ENCODE measurements around the gene EPB41L2. TPM values are rescaled to one million over a fixed set of nuclear protein-coding genes. Genes with fewer than 3 reads are reported as not detected.
"Not testable (repeated sequence)": the region's sequence is repeated elsewhere in the genome, so short reads cannot be mapped to it uniquely, and the experiment has no call there.

EPB41L2 gene
- total RNA-seq, 3 donors from 2014 or later (not counting 1 experiment from before 2014, with no cell fraction given) = 6.8 to 11.4 (median 11.0) TPM

DNA sequence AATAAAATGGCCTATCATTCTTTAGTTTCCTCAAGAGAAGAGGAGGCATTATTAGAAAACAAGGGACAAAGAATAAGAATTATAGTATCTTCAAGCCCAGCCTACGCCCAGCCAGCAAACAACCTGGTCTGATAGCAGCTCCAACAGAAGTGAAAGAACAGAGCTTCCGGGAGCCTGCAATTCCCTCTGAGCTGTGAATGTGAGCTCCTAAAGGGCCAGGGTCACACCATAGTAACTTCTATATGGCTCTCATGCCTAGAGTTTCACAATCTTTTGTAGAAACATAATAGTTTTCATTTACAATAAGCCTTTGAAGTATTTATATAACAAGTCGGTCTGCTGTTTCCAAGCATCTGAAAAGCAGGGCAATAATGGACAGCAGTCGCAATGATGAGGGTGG, 119.3 kb downstream of the EPB41L2 start:
- intact Hi-C loops (cut with micrococcal nuclease) = no loop called here
- Histone ChIP-seq H3K36me3 (ENCODE audit: control insufficient read depth, insufficient read depth, low read length) (no peaks in the 10 kb centered on the region), H3K27ac (ENCODE audit: low read length) (no peak overlapping the region), H3K4me1 (ENCODE audit: control insufficient read depth, insufficient read depth, low read length) (no peaks in the 10 kb centered on the region), H3K27me3 (ENCODE audit: control insufficient read depth, insufficient read depth, low read length) (no peaks in the 10 kb centered on the region), H3K9me3 (ENCODE audit: control insufficient read depth, insufficient read depth, low read length) (no peaks in the 10 kb centered on the region), H3K4me3 (ENCODE audit: low read length) (no peak overlapping the region)
- Mint-ChIP-seq H3K27ac (no peak overlapping the region), H3K27me3 (ENCODE audit: low read depth in 2 of 2) (no peaks in the 10 kb centered on the region), H3K9me3 (no peaks in the 10 kb centered on the region), H3K36me3 (no peaks in the 10 kb centered on the region), H3K4me3 (no peak overlapping the region), H3K4me1 (no peaks in the 10 kb centered on the region)
- TF ChIP-seq, protein P1, sequence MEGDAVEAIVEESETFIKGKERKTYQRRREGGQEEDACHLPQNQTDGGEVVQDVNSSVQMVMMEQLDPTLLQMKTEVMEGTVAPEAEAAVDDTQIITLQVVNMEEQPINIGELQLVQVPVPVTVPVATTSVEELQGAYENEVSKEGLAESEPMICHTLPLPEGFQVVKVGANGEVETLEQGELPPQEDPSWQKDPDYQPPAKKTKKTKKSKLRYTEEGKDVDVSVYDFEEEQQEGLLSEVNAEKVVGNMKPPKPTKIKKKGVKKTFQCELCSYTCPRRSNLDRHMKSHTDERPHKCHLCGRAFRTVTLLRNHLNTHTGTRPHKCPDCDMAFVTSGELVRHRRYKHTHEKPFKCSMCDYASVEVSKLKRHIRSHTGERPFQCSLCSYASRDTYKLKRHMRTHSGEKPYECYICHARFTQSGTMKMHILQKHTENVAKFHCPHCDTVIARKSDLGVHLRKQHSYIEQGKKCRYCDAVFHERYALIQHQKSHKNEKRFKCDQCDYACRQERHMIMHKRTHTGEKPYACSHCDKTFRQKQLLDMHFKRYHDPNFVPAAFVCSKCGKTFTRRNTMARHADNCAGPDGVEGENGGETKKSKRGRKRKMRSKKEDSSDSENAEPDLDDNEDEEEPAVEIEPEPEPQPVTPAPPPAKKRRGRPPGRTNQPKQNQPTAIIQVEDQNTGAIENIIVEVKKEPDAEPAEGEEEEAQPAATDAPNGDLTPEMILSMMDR (IDR thresholded peaks at IDR 0.05) = no peak
- no peak for DNase-seq
- no peak for ATAC-seq
- WGBS (ENCODE audit: insufficient coverage) = 98% methylated on average over 2 of the region's 4 CpGs

DNA sequence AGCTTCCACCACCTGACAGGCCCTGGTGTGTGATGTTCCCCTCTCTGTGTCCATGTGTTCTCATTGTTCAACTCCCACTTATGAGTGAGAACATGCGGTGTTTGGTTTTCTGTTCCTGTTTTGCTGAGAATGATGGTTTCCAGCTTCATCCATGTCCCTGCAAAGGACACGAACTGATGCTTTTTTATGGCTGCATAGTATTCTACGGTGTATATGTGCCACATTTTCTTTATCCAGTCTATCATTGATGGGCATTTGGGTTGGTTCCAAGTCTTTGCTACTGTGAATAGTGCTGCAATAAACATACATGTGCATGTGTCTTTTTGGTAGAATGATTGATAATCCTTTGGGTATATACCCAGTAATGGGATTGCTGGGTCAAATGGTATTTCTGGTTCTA, 120.3 kb downstream of the EPB41L2 start:
- intact Hi-C loops (cut with micrococcal nuclease); H3K27ac ChIP-seq (ENCODE audit: low read length); H3K36me3 Mint-ChIP-seq; DNase-seq; H3K27ac Mint-ChIP-seq; H3K27me3 Mint-ChIP-seq (ENCODE audit: low read depth in 2 of 2); H3K27me3 ChIP-seq (ENCODE audit: control insufficient read depth, insufficient read depth, low read length); ATAC-seq; H3K4me3 ChIP-seq (ENCODE audit: low read length); H3K4me1 ChIP-seq (ENCODE audit: control insufficient read depth, insufficient read depth, low read length); H3K9me3 Mint-ChIP-seq; H3K9me3 ChIP-seq (ENCODE audit: control insufficient read depth, insufficient read depth, low read length); H3K4me1 Mint-ChIP-seq; H3K4me3 Mint-ChIP-seq; H3K36me3 ChIP-seq (ENCODE audit: control insufficient read depth, insufficient read depth, low read length): not testable (repeated sequence)
- 95% methylated on average over 3 of the region's 3 CpGs for WGBS (ENCODE audit: insufficient coverage)

DNA sequence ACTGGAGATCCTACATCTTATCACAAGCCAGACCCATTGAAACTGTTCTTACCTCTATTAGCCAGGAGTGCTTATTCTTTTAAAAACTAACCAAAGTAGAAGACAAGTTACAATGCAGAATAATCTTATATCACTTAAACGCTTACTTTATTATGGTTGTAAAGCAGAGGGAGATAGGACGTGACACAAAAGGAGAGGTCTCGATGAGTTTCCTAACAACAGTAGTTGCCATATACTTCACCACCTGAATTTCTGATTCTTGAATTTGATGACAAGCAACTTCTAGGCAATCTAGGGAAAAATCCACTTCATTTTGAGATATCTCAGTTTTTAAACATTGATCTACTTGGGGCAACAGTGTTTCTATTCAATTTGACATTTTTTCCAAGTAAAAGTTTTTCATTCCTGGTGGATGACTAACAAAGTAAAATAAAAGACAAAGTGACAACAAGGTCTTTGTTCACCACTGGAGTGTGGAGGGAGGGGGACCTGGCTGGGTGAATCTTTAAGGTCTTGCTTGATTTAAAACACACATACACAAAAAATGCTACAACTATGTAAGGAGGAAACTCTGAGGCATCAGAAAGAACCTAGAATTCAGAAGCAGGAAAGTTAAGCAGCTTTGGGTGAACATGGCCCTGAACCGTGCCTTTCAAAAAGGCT, 125.0 kb downstream of the EPB41L2 start:
- no peak overlapping the region for H3K4me3 ChIP-seq (ENCODE audit: low read length)
- DNase-seq (no peak), ATAC-seq (no peak)
- H3K27ac Mint-ChIP-seq = no peak overlapping the region
- no peaks in the 10 kb centered on the region for H3K36me3 ChIP-seq (ENCODE audit: control insufficient read depth, insufficient read depth, low read length)
- no peaks in the 10 kb centered on the region for H3K4me1 ChIP-seq (ENCODE audit: control insufficient read depth, insufficient read depth, low read length)
- H3K27me3 Mint-ChIP-seq (ENCODE audit: low read depth in 2 of 2) = no peaks in the 10 kb centered on the region
- H3K9me3 ChIP-seq (ENCODE audit: control insufficient read depth, insufficient read depth, low read length) = no peaks in the 10 kb centered on the region
- TF ChIP-seq, protein P1 (IDR thresholded peaks at IDR 0.05) = no peak
- no peaks in the 10 kb centered on the region for H3K36me3 Mint-ChIP-seq
- no peak overlapping the region for H3K4me3 Mint-ChIP-seq
- no peaks in the 10 kb centered on the region for H3K4me1 Mint-ChIP-seq
- intact Hi-C loops (cut with micrococcal nuclease) = no loop called here
- H3K27ac ChIP-seq (ENCODE audit: low read length) = no peak overlapping the region
- H3K9me3 Mint-ChIP-seq = no peaks in the 10 kb centered on the region
- WGBS (ENCODE audit: insufficient coverage) = 94% methylated on average over 1 of the region's 4 CpGs
- no peaks in the 10 kb centered on the region for H3K27me3 ChIP-seq (ENCODE audit: control insufficient read depth, insufficient read depth, low read length)

DNA sequence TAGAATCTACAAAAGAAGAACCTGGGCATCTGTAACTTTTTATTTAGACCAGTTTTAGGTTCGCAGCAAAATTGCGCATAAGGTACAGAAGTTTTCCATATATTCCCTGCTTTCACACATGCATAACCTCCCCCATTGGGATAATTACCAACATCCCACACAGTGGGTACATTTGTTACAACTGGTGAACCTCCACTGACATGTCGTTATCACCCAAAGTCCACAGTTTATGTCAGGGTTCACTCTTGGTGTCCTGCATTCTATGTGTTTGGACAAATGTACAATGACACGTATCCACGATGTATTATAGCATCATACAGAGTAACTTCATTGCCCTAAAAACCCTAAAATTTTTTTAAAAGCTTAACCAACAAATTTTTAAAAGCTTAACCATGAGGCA, 126.1 kb downstream of the EPB41L2 start:
- no peaks in the 10 kb centered on the region for H3K36me3 ChIP-seq (ENCODE audit: control insufficient read depth, insufficient read depth, low read length)
- H3K36me3 Mint-ChIP-seq = no peaks in the 10 kb centered on the region
- H3K9me3 ChIP-seq (ENCODE audit: control insufficient read depth, insufficient read depth, low read length) = no peaks in the 10 kb centered on the region
- H3K27ac ChIP-seq (ENCODE audit: low read length) = no peak overlapping the region
- H3K27me3 Mint-ChIP-seq (ENCODE audit: low read depth in 2 of 2) = no peaks in the 10 kb centered on the region
- no peak overlapping the region for H3K4me3 ChIP-seq (ENCODE audit: low read length)
- no peak overlapping the region for H3K4me3 Mint-ChIP-seq
- no peaks in the 10 kb centered on the region for H3K4me1 ChIP-seq (ENCODE audit: control insufficient read depth, insufficient read depth, low read length)
- H3K27ac Mint-ChIP-seq = no peak overlapping the region
- no peaks in the 10 kb centered on the region for H3K9me3 Mint-ChIP-seq
- intact Hi-C loops (cut with micrococcal nuclease) = no loop called here
- no peak for DNase-seq
- H3K27me3 ChIP-seq (ENCODE audit: control insufficient read depth, insufficient read depth, low read length) = no peaks in the 10 kb centered on the region
- TF ChIP-seq, protein P1 (IDR thresholded peaks at IDR 0.05) = no peak
- over 99% methylated on average over 5 of the region's 5 CpGs for WGBS (ENCODE audit: insufficient coverage)
- H3K4me1 Mint-ChIP-seq = no peaks in the 10 kb centered on the region
- ATAC-seq = no peak

Data from natural killer cell (primary cell).